Measurements from ENCODE around the gene FOXP1.
A peak's percentile ranks its signal among the peaks of the same experiment; 100 is the strongest.
"Not testable (repeated sequence)": the region's sequence is repeated elsewhere in the genome, so short reads cannot be mapped to it uniquely, and the experiment has no call there.

Gene FOXP1

GRCh38 chr3:70982284-70982683, 601.2 kb downstream of the FOXP1 start:
- FAIRE-seq: no peak

GRCh38 chr3:70981231-70981880, 602.2 kb downstream of the FOXP1 start:
- FAIRE-seq: no peak

GRCh38 chr3:70980646-70981170, 602.8 kb downstream of the FOXP1 start:
- FAIRE-seq: no peak

GRCh38 chr3:70979983-70980645, 603.4 kb downstream of the FOXP1 start:
- no peak for FAIRE-seq

GRCh38 chr3:70977712-70978111, 605.8 kb downstream of the FOXP1 start:
- no peak for FAIRE-seq

- FAIRE-seq: not testable (repeated sequence)
These were observed 607.5 kb downstream of the FOXP1 start for GRCh38 chr3:70975981-70976380.

GRCh38 chr3:70974747-70975146, 608.8 kb downstream of the FOXP1 start:
- FAIRE-seq: no peak

GRCh38 chr3:70973558-70973957, 610.0 kb downstream of the FOXP1 start:
- FAIRE-seq: no peak

- no peak for FAIRE-seq
These were observed 610.7 kb downstream of the FOXP1 start for GRCh38 chr3:70972855-70973254.

GRCh38 chr3:70970952-70971351, 612.6 kb downstream of the FOXP1 start:
- no peak for FAIRE-seq

- no peak for FAIRE-seq
These were observed 613.4 kb downstream of the FOXP1 start for GRCh38 chr3:70970171-70970570.

- FAIRE-seq: no peak
These were observed 619.9 kb downstream of the FOXP1 start for GRCh38 chr3:70963431-70964275.

- no peak for FAIRE-seq
These were observed 623.8 kb downstream of the FOXP1 start for GRCh38 chr3:70959506-70960291.

GRCh38 chr3:70952033-70952747, 631.3 kb downstream of the FOXP1 start:
- peak; percentile 17 for FAIRE-seq

GRCh38 chr3:70951316-70951715, 632.2 kb downstream of the FOXP1 start:
- FAIRE-seq: no peak

- FAIRE-seq: no peak
These were observed 635.9 kb downstream of the FOXP1 start for GRCh38 chr3:70947579-70947978.

GRCh38 chr3:70943886-70944285, 639.6 kb downstream of the FOXP1 start:
- FAIRE-seq: no peak

GRCh38 chr3:70933105-70933810, 650.3 kb downstream of the FOXP1 start:
- no peak for FAIRE-seq

GRCh38 chr3:70930066-70930465, 653.5 kb downstream of the FOXP1 start:
- FAIRE-seq: no peak

- FAIRE-seq: no peak
These were observed 656.3 kb downstream of the FOXP1 start for GRCh38 chr3:70927239-70927638.

GRCh38 chr3:70926835-70927234, 656.7 kb downstream of the FOXP1 start:
- FAIRE-seq: no peak
